ENCODE data around the gene BCDIN3D. TPM values are rescaled to one million over a fixed set of nuclear protein-coding genes. Genes with fewer than 3 reads are reported as not detected.

The BCDIN3D gene
- total RNA-seq, 2 experiments from 2014 or later = 8.2 to 8.3 TPM

DNA sequence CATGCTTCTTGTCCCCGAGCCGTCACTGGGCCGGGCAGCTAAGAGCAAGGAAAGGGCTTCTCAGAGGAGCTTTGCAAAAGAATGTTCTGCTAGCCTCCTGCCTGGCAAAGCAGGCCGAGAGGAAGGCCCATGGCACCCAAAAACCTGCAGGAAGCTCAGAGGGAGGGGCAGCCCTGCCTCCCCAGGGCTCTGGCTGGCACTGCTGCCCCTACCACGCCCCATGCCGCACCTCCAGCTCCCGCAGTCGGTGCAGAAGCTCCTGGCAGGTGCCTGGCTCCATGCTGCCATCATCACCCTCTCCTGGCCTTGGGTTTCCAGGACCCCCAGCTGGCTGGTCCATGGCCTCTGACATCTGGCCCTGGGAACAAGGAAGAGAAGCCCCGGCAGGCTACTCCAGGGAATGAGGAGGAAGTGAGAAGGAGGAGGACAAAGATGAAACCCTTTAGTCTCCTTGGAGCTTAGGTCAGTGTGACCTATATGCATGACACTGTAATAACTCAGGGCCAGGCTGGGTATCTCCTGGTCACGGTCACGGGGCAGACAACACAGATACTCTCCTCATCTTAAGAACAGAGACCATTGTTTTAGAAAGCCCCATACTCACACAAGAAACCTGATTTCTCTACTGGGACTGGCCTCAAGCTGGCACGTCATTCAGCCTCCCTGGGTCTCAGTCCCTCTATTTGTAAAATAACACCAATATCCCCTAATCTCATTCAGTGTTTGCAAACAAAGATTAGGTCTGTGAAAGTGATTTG is 39.0 kb downstream of the BCDIN3D start:
- Mint-ChIP-seq H3K36me3 (no peaks in the 10 kb centered on the region), H3K4me3 (no peak overlapping the region), H3K4me1 (no peaks in the 10 kb centered on the region), H3K27ac (no peak overlapping the region), H3K27me3 (no peaks in the 10 kb centered on the region), H3K9me3 (ENCODE audit: low read depth) (no peaks in the 10 kb centered on the region)
- CTCF ChIA-PET = interaction anchor here (0.8 to 2.2 kb wide), 3 partner anchors 26 to 63 kb away, joined by 5 to 7 read pairs (median 7); no protein-coding TSS in a partner anchor
- ATAC-seq (no peak), DNase-seq (no peak)

DNA sequence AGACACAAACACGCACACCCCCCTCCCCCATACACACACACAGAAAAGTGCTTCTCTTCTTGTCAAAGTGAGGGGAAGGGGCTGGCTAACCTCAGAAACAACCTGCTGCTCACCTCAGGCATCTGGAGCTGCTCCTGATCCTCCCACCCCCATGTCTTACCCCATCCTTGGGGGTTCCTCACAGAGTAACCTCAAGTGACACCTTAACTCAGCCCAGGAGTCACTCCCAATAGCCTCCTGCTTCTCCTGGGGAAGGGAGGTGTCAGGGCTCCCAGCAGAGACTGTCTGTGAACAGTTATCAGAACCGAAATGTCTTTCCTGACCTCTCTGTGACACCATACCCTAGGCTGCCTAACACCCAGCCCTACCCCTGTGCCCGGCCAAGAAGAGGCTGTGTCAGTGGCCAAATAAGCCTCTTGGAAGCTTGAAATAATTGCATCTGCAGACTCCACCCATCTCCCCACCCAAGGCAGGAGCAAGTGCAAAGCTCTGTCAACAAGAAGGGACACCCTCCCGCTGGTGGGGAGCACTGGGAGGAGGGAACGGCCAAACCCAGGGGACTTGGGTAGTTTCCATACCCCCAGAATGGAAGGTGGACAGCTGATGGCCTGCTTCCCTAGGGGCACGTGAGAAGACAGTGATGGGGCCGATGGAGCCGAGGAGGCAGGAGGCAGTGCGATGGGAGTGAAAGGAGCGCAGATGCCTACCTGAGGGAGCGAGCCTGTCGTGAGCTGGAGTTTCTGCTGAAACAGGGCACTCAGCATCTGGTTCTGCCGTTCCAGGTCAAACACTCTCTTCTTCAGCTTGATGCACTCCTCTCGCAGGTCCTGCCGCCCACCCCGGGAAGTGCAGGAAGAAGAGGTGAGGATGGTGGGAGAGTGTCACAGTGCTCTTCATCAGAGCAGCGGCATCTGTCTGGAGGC is 41.5 kb downstream of the BCDIN3D start:
- CTCF ChIA-PET = interaction anchor here (1.1 to 1.6 kb wide), 2 partner anchors 10 to 166 kb away, joined by 4 read pairs; no protein-coding TSS in a partner anchor
- ATAC-seq (no peak), DNase-seq (no peak)
- Mint-ChIP-seq H3K36me3 (no peaks in the 10 kb centered on the region), H3K27me3 (no peaks in the 10 kb centered on the region), H3K4me3 (no peak overlapping the region), H3K4me1 (no peaks in the 10 kb centered on the region), H3K9me3 (ENCODE audit: low read depth) (no peaks in the 10 kb centered on the region), H3K27ac (no peak overlapping the region)

DNA sequence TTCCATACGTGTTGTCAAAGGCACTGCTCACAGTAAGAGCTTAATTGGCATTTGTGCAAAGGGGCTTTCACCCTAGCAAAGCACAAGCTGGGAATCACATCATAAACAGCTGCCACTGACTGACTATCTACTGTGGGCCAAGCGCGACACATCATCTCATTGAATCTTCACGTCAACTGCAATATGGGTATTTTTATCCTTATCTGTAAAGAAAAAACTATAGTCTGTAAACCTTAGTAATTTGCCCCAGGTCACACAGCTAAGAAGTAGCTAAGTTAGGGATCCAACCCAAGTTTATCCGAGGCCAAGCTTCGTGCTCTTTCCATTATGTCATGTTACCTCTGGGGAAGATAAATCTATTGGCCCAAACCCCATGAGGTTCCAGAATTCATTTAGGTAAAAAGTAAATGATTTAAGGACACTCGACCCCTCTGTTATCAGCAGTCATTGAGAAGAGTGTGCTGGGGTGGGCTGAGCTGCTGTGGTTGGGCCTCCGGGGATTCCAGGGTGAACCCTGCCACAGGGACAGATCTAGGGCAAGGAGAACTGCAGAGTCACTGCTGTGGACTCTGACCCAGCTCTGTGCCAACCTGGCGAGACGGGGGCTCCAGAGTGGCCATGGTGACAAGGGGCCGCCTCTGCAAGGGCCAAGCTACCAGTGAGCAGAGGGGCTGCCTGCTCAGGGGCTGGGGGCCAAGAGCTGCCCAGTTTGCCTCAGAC is 42.3 kb downstream of the BCDIN3D start:
- Mint-ChIP-seq H3K27me3 (no peaks in the 10 kb centered on the region), H3K36me3 (no peaks in the 10 kb centered on the region), H3K9me3 (ENCODE audit: low read depth) (no peaks in the 10 kb centered on the region), H3K27ac (no peak overlapping the region), H3K4me3 (no peak overlapping the region), H3K4me1 (no peaks in the 10 kb centered on the region)
- DNase-seq (no peak), ATAC-seq (no peak)
- CTCF ChIA-PET = interaction anchor here (1.1 to 1.6 kb wide), 3 partner anchors 10 to 167 kb away, joined by 3 to 4 read pairs (median 4); no protein-coding TSS in a partner anchor

DNA sequence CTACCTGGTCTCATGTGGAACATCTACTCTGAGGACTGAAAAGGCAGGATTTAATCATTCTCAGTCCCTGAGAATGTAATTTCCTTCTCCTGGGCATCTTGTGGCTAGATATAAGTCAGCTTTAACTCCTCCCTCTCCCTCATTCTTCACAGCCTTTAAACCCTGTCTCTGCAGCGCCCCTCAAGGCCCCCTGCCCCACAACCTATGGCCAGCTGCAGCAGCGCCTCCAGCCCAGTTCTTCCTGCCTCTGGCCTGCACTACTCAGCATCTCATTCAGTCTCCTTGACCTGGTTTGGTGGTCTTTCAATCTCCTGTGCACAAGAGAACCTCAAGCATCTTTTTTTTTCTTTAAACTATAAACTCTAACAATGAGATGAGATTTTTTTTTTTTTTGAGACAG is 44.0 kb downstream of the BCDIN3D start:
- Mint-ChIP-seq H3K36me3 (no peaks in the 10 kb centered on the region), H3K27ac (no peak overlapping the region), H3K9me3 (ENCODE audit: low read depth) (no peaks in the 10 kb centered on the region), H3K4me3 (no peak overlapping the region), H3K4me1 (no peaks in the 10 kb centered on the region), H3K27me3 (no peaks in the 10 kb centered on the region)
- CTCF ChIA-PET = interaction anchor here (0.9 to 1.2 kb wide), 2 partner anchors 22 to 168 kb away, joined by 3 to 5 read pairs; no protein-coding TSS in a partner anchor
- no peak for ATAC-seq
- DNase-seq = no peak

DNA sequence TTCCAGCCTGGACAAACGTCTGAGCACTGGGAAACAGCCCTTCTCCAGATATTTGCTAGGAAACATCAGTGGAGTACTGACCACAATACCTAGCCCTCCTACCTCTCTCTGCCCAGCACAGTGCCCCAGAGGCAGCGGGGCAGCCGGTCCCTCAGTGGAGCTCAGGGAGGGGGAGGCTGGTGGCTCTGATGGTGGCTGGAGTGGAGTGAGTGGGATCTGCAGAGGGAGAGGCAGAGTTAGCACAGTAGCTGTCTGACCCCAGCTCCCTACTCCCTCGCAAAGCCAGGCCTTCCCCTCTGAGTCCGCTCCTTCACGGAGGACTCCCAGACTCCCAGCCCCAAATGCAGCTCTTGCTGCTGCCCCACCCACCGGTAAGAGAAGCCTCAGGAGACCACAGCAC is 44.7 kb downstream of the BCDIN3D start:
- Mint-ChIP-seq H3K27me3 (no peaks in the 10 kb centered on the region), H3K36me3 (no peaks in the 10 kb centered on the region), H3K27ac (no peak overlapping the region), H3K4me1 (no peaks in the 10 kb centered on the region), H3K9me3 (ENCODE audit: low read depth) (no peaks in the 10 kb centered on the region), H3K4me3 (no peak overlapping the region)
- DNase-seq (no peak), ATAC-seq (no peak)
- CTCF ChIA-PET = interaction anchor here (0.9 to 1.2 kb wide), 2 partner anchors 21 to 168 kb away, joined by 3 to 5 read pairs; no protein-coding TSS in a partner anchor

DNA sequence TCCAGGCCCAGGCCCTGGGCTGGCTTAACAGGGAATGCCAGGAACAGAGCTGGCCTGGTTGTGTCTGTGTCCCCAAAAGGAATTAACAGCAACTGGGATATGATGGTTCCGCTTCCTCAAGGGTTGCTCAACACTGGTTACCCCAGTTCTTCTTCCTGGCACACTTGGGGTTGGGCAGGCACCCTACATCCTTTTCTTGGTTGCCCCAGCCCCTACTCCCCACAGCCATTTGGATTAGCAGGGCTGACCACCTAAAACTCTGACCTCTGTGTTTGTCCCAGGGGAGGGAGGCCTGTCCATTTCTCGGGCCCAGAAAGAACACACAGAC is 45.5 kb downstream of the BCDIN3D start:
- no peak overlapping the region for H3K4me3 Mint-ChIP-seq
- H3K4me1 Mint-ChIP-seq = no peaks in the 10 kb centered on the region
- H3K9me3 Mint-ChIP-seq (ENCODE audit: low read depth) = no peaks in the 10 kb centered on the region
- CTCF ChIA-PET = no interaction called here
- no peak overlapping the region for H3K27ac Mint-ChIP-seq
- DNase-seq (no peak), ATAC-seq (no peak)
- no peaks in the 10 kb centered on the region for H3K27me3 Mint-ChIP-seq
- H3K36me3 Mint-ChIP-seq = no peaks in the 10 kb centered on the region

DNA sequence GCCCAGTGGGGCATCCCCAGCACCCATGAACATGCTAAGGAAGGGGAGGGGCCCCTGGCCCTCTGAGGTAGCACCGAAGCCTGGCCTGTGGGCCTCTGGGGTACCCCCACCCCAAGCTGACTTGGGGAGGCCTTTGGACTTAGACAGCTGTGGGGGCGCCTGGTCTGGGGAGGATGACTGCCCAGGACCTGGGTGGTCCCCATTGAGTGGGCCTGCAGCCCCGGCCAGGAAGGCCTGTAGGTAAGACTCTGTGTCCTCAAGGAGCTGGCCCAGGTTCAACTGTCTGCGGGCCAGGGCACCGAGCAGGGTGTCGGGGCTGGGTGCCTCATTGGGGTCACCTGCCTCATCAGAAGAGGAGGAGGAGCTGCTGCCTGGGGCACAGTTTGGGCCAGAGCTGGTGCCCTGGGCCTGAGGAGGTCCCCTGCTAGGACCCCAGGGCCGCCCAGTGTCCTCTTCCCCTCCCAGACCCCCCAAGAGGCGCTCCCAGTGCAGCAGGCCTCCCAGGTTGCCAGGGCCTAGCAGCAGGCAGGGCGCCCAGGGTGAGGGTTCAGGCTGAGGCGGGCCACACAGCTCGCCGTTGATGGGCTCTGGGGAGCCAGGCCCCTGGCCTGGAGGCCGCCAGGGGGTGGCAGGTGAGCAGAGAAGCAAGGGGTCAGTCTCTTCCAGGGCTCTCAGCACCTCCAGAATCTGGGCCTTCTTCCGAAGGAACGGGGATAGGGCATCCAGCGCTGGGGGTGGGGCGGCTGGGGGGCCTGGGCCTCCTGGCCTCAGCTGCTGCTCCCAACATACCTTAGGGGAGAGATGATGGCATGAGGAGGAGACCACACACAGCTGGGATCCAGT is 46.1 kb downstream of the BCDIN3D start:
- DNase-seq (no peak), ATAC-seq (no peak)
- no peaks in the 10 kb centered on the region for H3K9me3 Mint-ChIP-seq (ENCODE audit: low read depth)

DNA sequence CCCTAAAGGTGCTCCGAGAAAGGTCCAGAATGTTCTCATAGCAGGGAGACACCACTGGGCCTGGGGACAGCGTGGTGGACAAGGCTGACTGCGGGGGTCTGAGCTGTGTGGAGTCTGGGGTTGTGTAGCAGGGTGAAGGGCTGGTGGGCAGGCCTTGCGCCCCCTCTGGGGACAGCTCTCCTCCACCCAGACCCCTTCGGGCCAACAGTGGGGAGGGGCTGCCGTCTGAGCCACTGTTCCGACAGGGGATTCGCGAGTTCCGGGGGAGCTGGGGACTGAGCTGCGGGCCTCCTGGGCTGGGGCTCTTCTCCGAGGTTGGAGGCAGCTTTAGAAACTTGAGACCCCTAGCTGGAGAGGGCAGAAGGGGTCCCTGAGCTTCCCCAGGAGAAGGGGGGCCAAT is 46.8 kb downstream of the BCDIN3D start:
- ATAC-seq = no peak
- H3K4me3 Mint-ChIP-seq = no peak overlapping the region
- H3K9me3 Mint-ChIP-seq (ENCODE audit: low read depth) = no peaks in the 10 kb centered on the region
- H3K27me3 Mint-ChIP-seq = no peaks in the 10 kb centered on the region
- no peaks in the 10 kb centered on the region for H3K36me3 Mint-ChIP-seq
- CTCF ChIA-PET = interaction anchor here (0.9 kb wide), 1 partner anchor 150 kb away, joined by 3 read pairs; no protein-coding TSS in a partner anchor
- no peak for DNase-seq
- no peaks in the 10 kb centered on the region for H3K4me1 Mint-ChIP-seq
- no peak overlapping the region for H3K27ac Mint-ChIP-seq

More for the DNA sequence above, 46.1 kb downstream of the BCDIN3D start:
- no peaks in the 10 kb centered on the region for H3K36me3 Mint-ChIP-seq
- no peak overlapping the region for H3K27ac Mint-ChIP-seq
- no peaks in the 10 kb centered on the region for H3K27me3 Mint-ChIP-seq
- no peak overlapping the region for H3K4me3 Mint-ChIP-seq
- CTCF ChIA-PET = interaction anchor here (0.9 kb wide), 1 partner anchor 149 kb away, joined by 3 read pairs; no protein-coding TSS in a partner anchor
- H3K4me1 Mint-ChIP-seq = no peaks in the 10 kb centered on the region

DNA sequence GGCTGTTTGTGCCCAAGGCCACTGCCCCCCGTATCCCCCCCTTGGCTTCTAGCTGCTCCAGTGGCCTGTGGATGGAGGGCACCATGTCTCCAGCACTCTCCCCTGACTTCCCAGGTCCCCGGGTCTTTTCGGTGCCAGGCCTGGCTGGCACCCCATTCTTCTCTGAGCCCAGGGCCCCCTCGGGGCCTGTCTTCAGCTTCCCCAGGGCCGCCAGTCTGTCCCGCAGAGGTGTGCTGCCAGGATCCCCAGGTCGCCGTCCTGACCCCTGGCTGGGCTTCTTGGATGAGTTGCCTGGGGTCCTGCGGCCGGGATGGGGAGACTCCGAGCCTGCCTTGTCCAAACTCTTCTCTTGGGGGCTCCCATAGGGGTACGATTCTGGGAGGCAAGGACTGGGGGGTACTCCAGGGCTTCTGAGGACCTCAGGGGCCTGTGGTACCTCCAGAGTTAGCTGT is 47.2 kb downstream of the BCDIN3D start:
- Mint-ChIP-seq H3K4me1 (no peaks in the 10 kb centered on the region), H3K36me3 (no peaks in the 10 kb centered on the region), H3K9me3 (ENCODE audit: low read depth) (no peaks in the 10 kb centered on the region), H3K27ac (no peak overlapping the region), H3K27me3 (no peaks in the 10 kb centered on the region), H3K4me3 (no peak overlapping the region)
- DNase-seq = no peak
- ATAC-seq = no peak
- CTCF ChIA-PET = interaction anchor here (1.8 kb wide), 1 partner anchor 18 kb away, joined by 5 read pairs; no protein-coding TSS in a partner anchor

DNA sequence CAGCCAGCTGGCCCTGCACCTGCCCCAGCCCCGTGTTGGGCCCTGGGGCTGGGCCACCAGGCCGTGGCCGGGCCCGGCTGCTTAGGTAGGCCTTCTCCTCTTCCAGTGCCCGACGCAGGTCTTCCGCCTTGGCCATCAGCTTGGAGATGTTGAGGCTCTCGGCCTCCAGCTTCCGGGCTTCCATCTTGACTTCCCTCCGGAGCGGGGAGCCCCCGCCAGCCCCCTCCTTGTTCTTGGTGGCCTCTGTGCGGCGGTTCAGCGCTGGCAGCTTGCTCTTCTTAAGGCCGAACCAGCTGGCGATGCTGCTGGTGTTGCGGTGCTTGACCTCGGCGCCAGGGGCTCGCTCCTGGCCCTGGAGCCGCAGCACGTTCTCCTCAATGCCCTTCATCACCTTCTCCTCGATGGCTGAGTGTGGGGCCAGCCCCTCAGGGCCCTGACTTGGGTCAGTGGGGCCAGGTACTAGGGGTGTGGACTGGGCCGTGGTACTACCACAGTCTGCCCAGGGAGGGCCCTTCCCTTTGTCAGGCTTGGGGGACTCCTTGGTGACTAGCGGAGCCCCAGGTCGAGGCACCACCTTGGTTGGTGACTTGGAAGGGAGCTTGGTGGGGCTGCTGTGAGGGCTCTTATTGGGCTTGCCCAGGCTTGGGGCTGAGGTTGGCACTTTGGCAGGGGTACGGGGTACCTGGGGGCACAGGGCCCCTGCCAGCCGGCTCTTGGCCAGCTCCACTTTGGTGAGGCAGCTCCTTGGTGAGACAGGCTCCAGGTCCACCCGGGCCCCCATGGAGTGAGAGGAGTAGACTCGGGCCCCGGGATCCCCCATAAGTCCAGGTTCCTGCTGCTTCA is 47.9 kb downstream of the BCDIN3D start:
- no peaks in the 10 kb centered on the region for H3K27me3 Mint-ChIP-seq
- no peak overlapping the region for H3K4me3 Mint-ChIP-seq
- no peaks in the 10 kb centered on the region for H3K9me3 Mint-ChIP-seq (ENCODE audit: low read depth)
- no peak for ATAC-seq
- no peak overlapping the region for H3K27ac Mint-ChIP-seq
- DNase-seq = no peak
- H3K36me3 Mint-ChIP-seq = no peaks in the 10 kb centered on the region
- H3K4me1 Mint-ChIP-seq = no peaks in the 10 kb centered on the region
- CTCF ChIA-PET = interaction anchor here (1.8 kb wide), 1 partner anchor 18 kb away, joined by 5 read pairs; no protein-coding TSS in a partner anchor

DNA sequence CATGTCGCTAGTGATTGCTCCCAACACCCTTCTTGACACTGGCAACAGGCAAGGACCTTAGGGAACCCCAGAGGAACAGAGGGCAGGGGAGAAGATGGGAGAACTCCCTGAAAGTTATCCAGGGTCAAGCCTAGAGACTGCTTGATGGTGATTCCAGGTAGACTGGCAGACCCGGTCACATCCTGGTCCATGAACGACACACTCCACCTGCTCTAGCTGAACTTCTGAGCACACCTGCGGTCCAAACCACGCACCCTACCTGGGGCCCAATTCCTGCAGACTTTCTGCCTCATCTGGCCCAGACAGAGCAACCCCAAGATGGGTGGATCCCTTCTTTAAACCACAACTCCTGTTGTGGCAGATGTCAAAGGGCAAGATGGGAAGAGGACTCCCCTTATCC is 48.9 kb downstream of the BCDIN3D start:
- DNase-seq (no peak), ATAC-seq (no peak)
- H3K4me3 Mint-ChIP-seq = no peak overlapping the region
- no peak overlapping the region for H3K27ac Mint-ChIP-seq
- H3K36me3 Mint-ChIP-seq = no peaks in the 10 kb centered on the region
- H3K27me3 Mint-ChIP-seq = no peaks in the 10 kb centered on the region
- H3K4me1 Mint-ChIP-seq = no peaks in the 10 kb centered on the region
- CTCF ChIA-PET = interaction anchor here (0.6 to 1.8 kb wide), 2 partner anchors 17 to 53 kb away, joined by 4 to 5 read pairs; partner anchors contain the start of gene TMBIM6
- H3K9me3 Mint-ChIP-seq (ENCODE audit: low read depth) = no peaks in the 10 kb centered on the region
